Measurements from ENCODE around the gene ZNF653. TPM values are rescaled to one million over a fixed set of nuclear protein-coding genes. Genes with fewer than 3 reads are reported as not detected.
A peak's percentile ranks its signal among the peaks of the same experiment; 100 is the strongest.

The ZNF653 gene
- total and polyA plus RNA-seq, 9 of the 15 experiments (the other 6 are each of a cell fraction or from before 2014, with no cell fraction given): 1.6 to 8.0 (median 4.2) TPM; not detected in 2

GRCh38 chr19:11505504-11506100 is at the start of gene ZNF653 (continued):
- no peak for TF ChIP-seq PTTG1 (tag; IDR thresholded peaks at IDR 0.05; ENCODE audit: low read depth)
- peak; percentile 62 for TF ChIP-seq POU5F1 (IDR thresholded peaks at IDR 0.05; ENCODE audit: borderline replicate concordance, low read depth, low read length, partially characterized antibody)
- TF ChIP-seq PTRF (tag; IDR thresholded peaks at IDR 0.05): no peak
- no peak for TF ChIP-seq ZBTB8A (IDR thresholded peaks at IDR 0.05; ENCODE audit: partially characterized antibody)
- no peak for TF ChIP-seq ZBTB1 (CRISPR knock-in tag; IDR thresholded peaks at IDR 0.05; ENCODE audit: borderline replicate concordance, low read depth)
- no peak for TF ChIP-seq NELFE (IDR thresholded peaks at IDR 0.05; ENCODE audit: insufficient read depth, insufficient read length)
- peak; percentile 74 for TF ChIP-seq SAP30 (IDR thresholded peaks at IDR 0.05; ENCODE audit: borderline replicate concordance, insufficient read depth, low read depth, low read length, poor library complexity, severe bottlenecking)
- TF ChIP-seq, protein P1, sequence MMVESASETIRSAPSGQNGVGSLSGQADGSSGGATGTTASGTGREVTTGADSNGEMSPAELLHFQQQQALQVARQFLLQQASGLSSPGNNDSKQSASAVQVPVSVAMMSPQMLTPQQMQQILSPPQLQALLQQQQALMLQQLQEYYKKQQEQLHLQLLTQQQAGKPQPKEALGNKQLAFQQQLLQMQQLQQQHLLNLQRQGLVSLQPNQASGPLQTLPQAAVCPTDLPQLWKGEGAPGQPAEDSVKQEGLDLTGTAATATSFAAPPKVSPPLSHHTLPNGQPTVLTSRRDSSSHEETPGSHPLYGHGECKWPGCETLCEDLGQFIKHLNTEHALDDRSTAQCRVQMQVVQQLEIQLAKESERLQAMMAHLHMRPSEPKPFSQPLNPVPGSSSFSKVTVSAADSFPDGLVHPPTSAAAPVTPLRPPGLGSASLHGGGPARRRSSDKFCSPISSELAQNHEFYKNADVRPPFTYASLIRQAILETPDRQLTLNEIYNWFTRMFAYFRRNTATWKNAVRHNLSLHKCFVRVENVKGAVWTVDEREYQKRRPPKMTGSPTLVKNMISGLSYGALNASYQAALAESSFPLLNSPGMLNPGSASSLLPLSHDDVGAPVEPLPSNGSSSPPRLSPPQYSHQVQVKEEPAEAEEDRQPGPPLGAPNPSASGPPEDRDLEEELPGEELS (CRISPR knock-in tag; IDR thresholded peaks at IDR 0.05; ENCODE audit: borderline replicate concordance): no peak
- TF ChIP-seq, protein P2, sequence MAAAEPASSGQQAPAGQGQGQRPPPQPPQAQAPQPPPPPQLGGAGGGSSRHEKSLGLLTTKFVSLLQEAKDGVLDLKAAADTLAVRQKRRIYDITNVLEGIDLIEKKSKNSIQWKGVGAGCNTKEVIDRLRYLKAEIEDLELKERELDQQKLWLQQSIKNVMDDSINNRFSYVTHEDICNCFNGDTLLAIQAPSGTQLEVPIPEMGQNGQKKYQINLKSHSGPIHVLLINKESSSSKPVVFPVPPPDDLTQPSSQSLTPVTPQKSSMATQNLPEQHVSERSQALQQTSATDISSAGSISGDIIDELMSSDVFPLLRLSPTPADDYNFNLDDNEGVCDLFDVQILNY (CRISPR knock-in tag; IDR thresholded peaks at IDR 0.05): no peak
- TF ChIP-seq PRPF4 (IDR thresholded peaks at IDR 0.05; ENCODE audit: insufficient read depth, low read depth, low read length, poor library complexity, severe bottlenecking): no peak
- no peak for TF ChIP-seq BRF1 (IDR thresholded peaks at IDR 0.05; ENCODE audit: borderline replicate concordance, extremely low read depth, insufficient read length)
- TF ChIP-seq TFAM (CRISPR knock-in tag; conservative IDR thresholded peaks at IDR 0.05): no peak
- TF ChIP-seq ETV6 (IDR thresholded peaks at IDR 0.05; ENCODE audit: borderline replicate concordance in 1 of 2, low read depth in 2 of 2, low read length in 1 of 2): no peak
- no peak for TF ChIP-seq ETV6 (CRISPR knock-in tag; IDR thresholded peaks at IDR 0.05; ENCODE audit: borderline replicate concordance)
- TF ChIP-seq, protein P3, sequence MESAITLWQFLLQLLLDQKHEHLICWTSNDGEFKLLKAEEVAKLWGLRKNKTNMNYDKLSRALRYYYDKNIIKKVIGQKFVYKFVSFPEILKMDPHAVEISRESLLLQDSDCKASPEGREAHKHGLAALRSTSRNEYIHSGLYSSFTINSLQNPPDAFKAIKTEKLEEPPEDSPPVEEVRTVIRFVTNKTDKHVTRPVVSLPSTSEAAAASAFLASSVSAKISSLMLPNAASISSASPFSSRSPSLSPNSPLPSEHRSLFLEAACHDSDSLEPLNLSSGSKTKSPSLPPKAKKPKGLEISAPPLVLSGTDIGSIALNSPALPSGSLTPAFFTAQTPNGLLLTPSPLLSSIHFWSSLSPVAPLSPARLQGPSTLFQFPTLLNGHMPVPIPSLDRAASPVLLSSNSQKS (CRISPR knock-in tag; IDR thresholded peaks at IDR 0.05): no peak; the same call in 1 of the 2 replicates
- no peak for TF ChIP-seq CBFA2T3 (IDR thresholded peaks at IDR 0.05)
- TF ChIP-seq MCM3 (IDR thresholded peaks at IDR 0.05): no peak
- no peak for TF ChIP-seq CUX1 (CRISPR knock-in tag; IDR thresholded peaks at IDR 0.05)

Measured in K562 (cell line).